HCT116 (cell line): ENCODE results near the gene ZBTB16. TPM values are rescaled to one million over a fixed set of nuclear protein-coding genes. Genes with fewer than 3 reads are reported as not detected.

Experiments
- ATAC-seq: fragments of 200-7000 bp; cut with Tn5 transposase; 2 replicates; pipeline ENCODE4 v1.9.1; 2020; ENCODE audit warnings: mild to moderate bottlenecking, moderate library complexity
- BruUV-seq: library from RNA; stranded (reverse); fragments of 400-500 nt; replicated peaks from 2 replicates; lab custom pipeline; 2021; lab: Mats Ljungman, UMichigan
- CTCF ChIA-PET: fragments of 300-600 bp; sonication (Branson Sonifier 250); formaldehyde crosslinking; loops from one replicate; lab custom pipeline; 2021; ENCODE audit warnings: antibody characterized with exemption; lab: Charles Lee
- POLR2A ChIA-PET: fragments of 300-600, 350-600 bp; sonication (Branson Sonifier 250); formaldehyde crosslinking; loops from one replicate; lab custom pipeline; 2021; ENCODE audit warnings: antibody characterized with exemption; lab: Charles Lee
- RAD21 ChIA-PET, 2 experiments: fragments of 300-600 bp; sonication (Branson Sonifier 250); formaldehyde crosslinking; loops; one replicate each; lab custom pipeline; 2023; ENCODE audit warnings: low total read pairs in 2 of 2; ENCODE audit not compliant: uncharacterized antibody in 2 of 2, unreplicated experiment in 2 of 2, low non-redundant PET in 1 of 2; lab: Charles Lee
- DNase-seq: peaks from one replicate; pipeline ENCODE4 v3.0.0-alpha.2; 2010; ENCODE audit warnings: low read depth, low spot score
- H2AFZ ChIP-seq: fragments of 200-600 bp; shearing (Covaris generic), sonication (generic); 2 replicates; pipeline ENCODE4 v1.6.1; 2017; ENCODE audit warnings: low read depth, mixed run types, mixed read lengths, antibody characterized with exemption, low read length; ENCODE audit not compliant: poor library complexity, severe bottlenecking
- H3K27ac ChIP-seq: 2 replicates; pipeline ENCODE4 v1.5.1; 2012; ENCODE audit warnings: low read depth, low read length
- H3K27me3 ChIP-seq: fragments of 200-600 bp; sonication (generic); 2 replicates; pipeline ENCODE4 v1.6.1; 2016; ENCODE audit warnings: mixed run types, low read length, mixed read lengths; ENCODE audit not compliant: insufficient read depth
- H3K36me3 ChIP-seq, 2 experiments: fragments of 200-500 bp in 1 of 2; fragments of 200-600 bp in 1 of 2; sonication (Bioruptor generic) in 1 of 2; sonication (generic) in 1 of 2; 2 replicates each; pipeline versions ENCODE4 v1.5.1 to v1.6.1; 2014 to 2016; ENCODE audit warnings: low read length in 2 of 2, inconsistent platforms in 1 of 2, mixed read lengths in 1 of 2, mixed run types in 1 of 2; ENCODE audit not compliant: insufficient read depth in 2 of 2, control insufficient read depth in 1 of 2
- H3K4me1 ChIP-seq, 2 experiments: fragments of 200-600 bp in 1 of 2; sonication (generic) in 1 of 2; 2 replicates each; pipeline versions ENCODE4 v1.5.1 to v1.6.1; 2012 to 2017; ENCODE audit warnings: low read length in 2 of 2, inconsistent platforms in 1 of 2, mild to moderate bottlenecking in 1 of 2, mixed read lengths in 1 of 2, mixed run types in 1 of 2, moderate library complexity in 1 of 2; ENCODE audit not compliant: insufficient read depth in 2 of 2, control insufficient read depth in 1 of 2
- H3K4me2 ChIP-seq: fragments of 200-600 bp; sonication (generic); 2 replicates; pipeline ENCODE4 v1.6.1; 2017; ENCODE audit warnings: mixed run types, low read length, mixed read lengths
- H3K4me3 ChIP-seq, 2 experiments: fragments of 200-600 bp in 1 of 2; sonication (generic) in 1 of 2; replicated peaks in 1 of 2; 2 replicates each; pipeline ENCODE4 v1.5.1; 2011 to 2016; ENCODE audit warnings: low read length in 2 of 2, control low read depth in 1 of 2, low read depth in 1 of 2, mild to moderate bottlenecking in 1 of 2, mixed read lengths in 1 of 2, mixed run types in 1 of 2
- H3K79me2 ChIP-seq: fragments of 200-600 bp; sonication (generic); 2 replicates; pipeline ENCODE4 v1.6.1; 2017; ENCODE audit warnings: mild to moderate bottlenecking, mixed run types, low read length, moderate library complexity, mixed read lengths; ENCODE audit not compliant: insufficient read depth
- H3K9ac ChIP-seq: fragments of 200-600 bp; sonication (generic); 2 replicates; pipeline ENCODE4 v1.6.1; 2016; ENCODE audit warnings: low read length, mixed read lengths
- H3K9me2 ChIP-seq: fragments of 200-600 bp; sonication (generic), shearing (Covaris generic); 2 replicates; pipeline ENCODE4 v1.6.1; 2017; ENCODE audit warnings: mixed run types, mild to moderate bottlenecking, moderate library complexity; ENCODE audit not compliant: insufficient read depth
- H3K9me3 ChIP-seq, 2 experiments: fragments of 200-500 bp in 1 of 2; fragments of 200-600 bp in 1 of 2; sonication (Bioruptor generic) in 1 of 2; sonication (generic) in 1 of 2; 2 replicates each; pipeline ENCODE4 v1.6.1; 2014 to 2017; ENCODE audit warnings: low read length in 2 of 2, mixed read lengths in 2 of 2, inconsistent platforms in 1 of 2, low read depth in 1 of 2, mild to moderate bottlenecking in 1 of 2, mixed run types in 1 of 2, moderate library complexity in 1 of 2; ENCODE audit not compliant: control insufficient read depth in 1 of 2, insufficient read depth in 1 of 2
- H4K20me1 ChIP-seq: fragments of 200-600 bp; sonication (generic), shearing (Covaris generic); 2 replicates; pipeline ENCODE4 v1.6.1; 2017; ENCODE audit warnings: mixed run types, mild to moderate bottlenecking, moderate library complexity; ENCODE audit not compliant: insufficient read depth
- EGR1 ChIP-seq: IDR thresholded peaks from 2 replicates; pipeline ENCODE4 v1.6.1; 2012; ENCODE audit warnings: low read depth
- ELF1 ChIP-seq: IDR thresholded peaks from 2 replicates; pipeline ENCODE4 v1.6.1; 2012; ENCODE audit warnings: low read depth, borderline replicate concordance
- EZH2 ChIP-seq: fragments of 200-600 bp; sonication (generic); IDR thresholded peaks from 2 replicates; pipeline ENCODE4 v1.6.1; 2017; ENCODE audit warnings: antibody characterized with exemption, mixed run types
- EZH2phosphoT487 ChIP-seq: fragments of 200-600 bp; IDR thresholded peaks from 2 replicates; pipeline ENCODE4 v1.6.1; 2018; ENCODE audit warnings: antibody characterized with exemption, borderline replicate concordance
- MAX ChIP-seq: IDR thresholded peaks from 2 replicates; pipeline ENCODE4 v1.6.1; 2012
- POLR2AphosphoS5 ChIP-seq: IDR thresholded peaks from 2 replicates; pipeline ENCODE4 v1.6.1; 2011; ENCODE audit warnings: mild to moderate bottlenecking, low read depth, low read length, moderate library complexity
- TCF7L2 ChIP-seq: IDR thresholded peaks from 2 replicates; pipeline ENCODE4 v1.7.0; 2011; ENCODE audit warnings: borderline replicate concordance, inconsistent platforms; ENCODE audit not compliant: insufficient read depth, insufficient read length; ENCODE audit errors: extremely low read depth
- YY1 ChIP-seq: IDR thresholded peaks from 2 replicates; pipeline ENCODE4 v1.6.1; 2011; ENCODE audit warnings: low read length, low read depth, moderate library complexity, mild to moderate bottlenecking; ENCODE audit not compliant: insufficient replicate concordance; ENCODE audit errors: extremely low read depth
- ZFX ChIP-seq: fragments of 450-650 bp; IDR thresholded peaks from 2 replicates; pipeline ENCODE4 v1.6.1; 2017
- ZNF274 ChIP-seq: fragments of 200-500 bp; sonication (Bioruptor generic); IDR thresholded peaks from 2 replicates; pipeline ENCODE4 v1.6.1; 2014; ENCODE audit warnings: mild to moderate bottlenecking, low read depth, low read length, inconsistent platforms
- intact Hi-C: fragments of 100-400 bp; cut with micrococcal nuclease; formaldehyde crosslinking; loops from 2 replicates; pipeline ENCODE4 v1.10.0; 2022
- total RNA-seq: library from RNA; stranded (reverse); gene quantifications from one replicate; pipeline ENCODE4 v1.2.1, GENCODE V29; 2021; ENCODE audit not compliant: unreplicated experiment
- TF ChIP-seq, protein P1 (sequence below): IDR thresholded peaks from 2 replicates; pipeline ENCODE4 v1.6.1; 2011; ENCODE audit warnings: mild to moderate bottlenecking, low read length, moderate library complexity; ENCODE audit not compliant: insufficient replicate concordance; ENCODE audit errors: extremely low read depth
- TF ChIP-seq, protein P2 (sequence below): IDR thresholded peaks from 2 replicates; pipeline ENCODE4 v1.6.1; 2012; ENCODE audit warnings: low read depth

The ZBTB16 gene
- total RNA-seq, 1 experiment from 2014 or later, result 0.30 TPM

DNA sequence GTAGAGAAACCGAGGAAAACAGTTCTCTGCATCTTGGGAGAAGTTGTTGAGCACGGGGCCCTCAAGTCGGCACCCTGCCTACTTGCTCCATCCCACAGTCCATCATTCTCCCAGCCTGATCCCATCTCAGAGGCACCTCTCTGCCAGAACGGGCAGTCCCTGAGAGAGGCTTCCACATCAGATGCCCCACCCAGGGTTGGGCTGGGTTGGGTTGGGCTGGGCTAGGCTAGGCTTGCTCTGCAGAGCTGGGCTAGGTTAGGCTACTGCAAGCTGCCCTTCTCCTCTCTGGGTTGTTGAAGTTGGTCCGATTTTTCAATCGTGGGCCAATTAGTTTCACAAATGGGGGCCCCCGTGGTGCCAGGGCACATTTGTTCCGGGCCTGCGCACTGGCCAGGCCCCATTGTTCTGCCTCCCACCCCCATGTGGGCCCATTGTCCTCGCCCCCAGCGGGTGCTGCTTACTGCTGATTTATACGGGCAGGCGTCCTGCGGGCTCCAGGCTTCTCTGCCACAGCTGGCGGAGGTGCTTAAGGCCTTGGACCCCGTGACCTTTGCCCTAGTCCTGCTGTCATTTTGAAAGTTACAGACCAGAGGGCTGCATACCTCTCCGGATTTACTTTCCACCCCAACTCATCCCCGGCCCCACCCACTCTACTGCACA lies 173.0 kb downstream of the ZBTB16 start:
- no TSS peak for BruUV-seq
- Histone ChIP-seq H3K4me1 (no peaks in the 10 kb centered on the region), H3K79me2 (no peaks in the 10 kb centered on the region), H2AFZ (no peak overlapping the region), H3K27ac (no peak overlapping the region), H3K9me2 (no peaks in the 10 kb centered on the region), H3K4me3 (no peak overlapping the region), H3K9ac (no peak overlapping the region), H3K27me3 (peaks cover 85% of the 10 kb centered on the region), H3K36me3 (no peaks in the 10 kb centered on the region), H3K9me3 (no peaks in the 10 kb centered on the region), H3K4me2 (no peak overlapping the region), H4K20me1 (no peaks in the 10 kb centered on the region)
- intact Hi-C loops, result no loop called here
- RAD21 ChIA-PET, result no interaction called here
- CTCF ChIA-PET, result no interaction called here
- POLR2A ChIA-PET, result no interaction called here
- ATAC-seq (no peak), DNase-seq (no peak)
- TF ChIP-seq EZH2 (no peak), POLR2AphosphoS5 (no peak), YY1 (no peak), TCF7L2 (no peak), EZH2phosphoT487 (no peak), EGR1 (no peak), ZFX (no peak), MAX (no peak), ELF1 (no peak), ZNF274 (no peak)
- TF ChIP-seq, protein P1, sequence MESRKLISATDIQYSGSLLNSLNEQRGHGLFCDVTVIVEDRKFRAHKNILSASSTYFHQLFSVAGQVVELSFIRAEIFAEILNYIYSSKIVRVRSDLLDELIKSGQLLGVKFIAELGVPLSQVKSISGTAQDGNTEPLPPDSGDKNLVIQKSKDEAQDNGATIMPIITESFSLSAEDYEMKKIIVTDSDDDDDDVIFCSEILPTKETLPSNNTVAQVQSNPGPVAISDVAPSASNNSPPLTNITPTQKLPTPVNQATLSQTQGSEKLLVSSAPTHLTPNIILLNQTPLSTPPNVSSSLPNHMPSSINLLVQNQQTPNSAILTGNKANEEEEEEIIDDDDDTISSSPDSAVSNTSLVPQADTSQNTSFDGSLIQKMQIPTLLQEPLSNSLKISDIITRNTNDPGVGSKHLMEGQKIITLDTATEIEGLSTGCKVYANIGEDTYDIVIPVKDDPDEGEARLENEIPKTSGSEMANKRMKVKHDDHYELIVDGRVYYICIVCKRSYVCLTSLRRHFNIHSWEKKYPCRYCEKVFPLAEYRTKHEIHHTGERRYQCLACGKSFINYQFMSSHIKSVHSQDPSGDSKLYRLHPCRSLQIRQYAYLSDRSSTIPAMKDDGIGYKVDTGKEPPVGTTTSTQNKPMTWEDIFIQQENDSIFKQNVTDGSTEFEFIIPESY, result no peak
- TF ChIP-seq, protein P2, sequence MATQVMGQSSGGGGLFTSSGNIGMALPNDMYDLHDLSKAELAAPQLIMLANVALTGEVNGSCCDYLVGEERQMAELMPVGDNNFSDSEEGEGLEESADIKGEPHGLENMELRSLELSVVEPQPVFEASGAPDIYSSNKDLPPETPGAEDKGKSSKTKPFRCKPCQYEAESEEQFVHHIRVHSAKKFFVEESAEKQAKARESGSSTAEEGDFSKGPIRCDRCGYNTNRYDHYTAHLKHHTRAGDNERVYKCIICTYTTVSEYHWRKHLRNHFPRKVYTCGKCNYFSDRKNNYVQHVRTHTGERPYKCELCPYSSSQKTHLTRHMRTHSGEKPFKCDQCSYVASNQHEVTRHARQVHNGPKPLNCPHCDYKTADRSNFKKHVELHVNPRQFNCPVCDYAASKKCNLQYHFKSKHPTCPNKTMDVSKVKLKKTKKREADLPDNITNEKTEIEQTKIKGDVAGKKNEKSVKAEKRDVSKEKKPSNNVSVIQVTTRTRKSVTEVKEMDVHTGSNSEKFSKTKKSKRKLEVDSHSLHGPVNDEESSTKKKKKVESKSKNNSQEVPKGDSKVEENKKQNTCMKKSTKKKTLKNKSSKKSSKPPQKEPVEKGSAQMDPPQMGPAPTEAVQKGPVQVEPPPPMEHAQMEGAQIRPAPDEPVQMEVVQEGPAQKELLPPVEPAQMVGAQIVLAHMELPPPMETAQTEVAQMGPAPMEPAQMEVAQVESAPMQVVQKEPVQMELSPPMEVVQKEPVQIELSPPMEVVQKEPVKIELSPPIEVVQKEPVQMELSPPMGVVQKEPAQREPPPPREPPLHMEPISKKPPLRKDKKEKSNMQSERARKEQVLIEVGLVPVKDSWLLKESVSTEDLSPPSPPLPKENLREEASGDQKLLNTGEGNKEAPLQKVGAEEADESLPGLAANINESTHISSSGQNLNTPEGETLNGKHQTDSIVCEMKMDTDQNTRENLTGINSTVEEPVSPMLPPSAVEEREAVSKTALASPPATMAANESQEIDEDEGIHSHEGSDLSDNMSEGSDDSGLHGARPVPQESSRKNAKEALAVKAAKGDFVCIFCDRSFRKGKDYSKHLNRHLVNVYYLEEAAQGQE, result no peak
